Measurements from ENCODE around the gene ZC3H14.

The ZC3H14 gene

GRCh38 chr14:88668448-88669116 lies 105.7 kb downstream of the ZC3H14 start:
- Histone ChIP-seq H3K79me2 (ENCODE audit: low read length) (no peaks in the 10 kb centered on the region), H3K9ac (ENCODE audit: low read length) (no peak overlapping the region), H3K36me3 (replicated peaks; ENCODE audit: insufficient read depth, low read length) (no peaks in the 10 kb centered on the region), H3K4me1 (ENCODE audit: low read length) (no peaks in the 10 kb centered on the region), H2AFZ (ENCODE audit: low read length) (no peak overlapping the region), H4K20me1 (ENCODE audit: insufficient read depth, low read length) (no peaks in the 10 kb centered on the region), H3F3A (ENCODE audit: insufficient read depth, low read length) (no peaks in the 10 kb centered on the region), H3K27ac (ENCODE audit: low read length) (no peak overlapping the region), H3K4me3 (ENCODE audit: low read length) (no peak overlapping the region), H3K9me2 (replicated peaks; ENCODE audit: insufficient read depth, low read length) (no peaks in the 10 kb centered on the region), H3K4me2 (ENCODE audit: low read depth, low read length) (no peak overlapping the region), H3K27me3 (replicated peaks; ENCODE audit: insufficient read depth, low read length) (no peaks in the 10 kb centered on the region), H3K9me3 (replicated peaks; ENCODE audit: insufficient read depth, low read length) (no peaks in the 10 kb centered on the region)
- DNase-seq: no peak
- TF ChIP-seq EZH2phosphoT487 (IDR thresholded peaks at IDR 0.05; ENCODE audit: low read length) (no peak), CTCF (IDR thresholded peaks at IDR 0.05; ENCODE audit: low read length) (no peak), EZH2 (optimal IDR thresholded peaks at IDR 0.05; ENCODE audit: low read depth, low read length) (no peak)

GRCh38 chr14:88669346-88669745 lies 106.5 kb downstream of the ZC3H14 start:
- no peaks in the 10 kb centered on the region for H3K4me1 ChIP-seq (ENCODE audit: low read length)
- no peaks in the 10 kb centered on the region for H3F3A ChIP-seq (ENCODE audit: insufficient read depth, low read length)
- no peak for DNase-seq
- H3K79me2 ChIP-seq (ENCODE audit: low read length): no peaks in the 10 kb centered on the region
- H3K9me2 ChIP-seq (replicated peaks; ENCODE audit: insufficient read depth, low read length): no peaks in the 10 kb centered on the region
- no peaks in the 10 kb centered on the region for H4K20me1 ChIP-seq (ENCODE audit: insufficient read depth, low read length)
- H3K9ac ChIP-seq (ENCODE audit: low read length): no peak overlapping the region
- no peaks in the 10 kb centered on the region for H3K9me3 ChIP-seq (replicated peaks; ENCODE audit: insufficient read depth, low read length)
- no peaks in the 10 kb centered on the region for H3K27me3 ChIP-seq (replicated peaks; ENCODE audit: insufficient read depth, low read length)
- no peak overlapping the region for H3K4me3 ChIP-seq (ENCODE audit: low read length)
- no peak overlapping the region for H3K27ac ChIP-seq (ENCODE audit: low read length)
- no peaks in the 10 kb centered on the region for H3K36me3 ChIP-seq (replicated peaks; ENCODE audit: insufficient read depth, low read length)
- H2AFZ ChIP-seq (ENCODE audit: low read length): no peak overlapping the region
- no peak overlapping the region for H3K4me2 ChIP-seq (ENCODE audit: low read depth, low read length)
- TF ChIP-seq EZH2phosphoT487 (IDR thresholded peaks at IDR 0.05; ENCODE audit: low read length) (no peak), CTCF (IDR thresholded peaks at IDR 0.05; ENCODE audit: low read length) (no peak), EZH2 (optimal IDR thresholded peaks at IDR 0.05; ENCODE audit: low read depth, low read length) (no peak)
